DLD1 (cell line): ENCODE measurements around the gene SZT2.

Source experiments
- in situ Hi-C: cut with HindIII; loops from 2 replicates; pipeline ENCODE4 v1.10.0; 2017; ENCODE audit warnings: low sequenced_read_pairs

SZT2 gene

GRCh38 chr1:43386676-43387075 lies 3.0 kb upstream of the SZT2 start:
- in situ Hi-C loops = no loop called here

- in situ Hi-C loops = no loop called here
Observed at GRCh38 chr1:43387976-43388599, 1.6 kb upstream of the SZT2 start.

GRCh38 chr1:43388613-43389012 lies 1.1 kb upstream of the SZT2 start:
- in situ Hi-C loops = no loop called here

- in situ Hi-C loops = no loop called here
Observed at GRCh38 chr1:43392702-43393101, 3.0 kb downstream of the SZT2 start.

DNA sequence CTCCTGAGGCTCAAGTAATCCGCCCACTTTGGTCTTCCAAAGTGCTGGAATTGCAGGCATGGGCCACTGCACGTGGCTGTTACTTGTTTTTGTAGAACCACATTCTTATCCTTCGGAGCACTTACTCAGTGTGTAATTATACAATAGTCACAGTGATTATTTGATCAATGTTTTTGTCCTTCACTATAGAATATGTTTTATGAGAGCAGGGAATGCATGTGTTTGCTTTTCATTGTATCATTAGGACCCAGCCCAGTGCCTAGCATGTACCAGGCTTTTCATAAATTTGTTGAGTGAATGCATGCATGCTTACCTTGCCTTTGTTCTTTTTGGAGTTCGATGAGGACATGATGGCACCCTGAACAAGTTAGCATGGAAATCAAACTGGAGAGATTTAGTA lies 5.8 kb downstream of the SZT2 start:
- in situ Hi-C loops = no loop called here

GRCh38 chr1:43396059-43396458 lies 6.4 kb downstream of the SZT2 start:
- in situ Hi-C loops = no loop called here

- in situ Hi-C loops = no loop called here
Observed at GRCh38 chr1:43398227-43398626, 8.5 kb downstream of the SZT2 start.

DNA sequence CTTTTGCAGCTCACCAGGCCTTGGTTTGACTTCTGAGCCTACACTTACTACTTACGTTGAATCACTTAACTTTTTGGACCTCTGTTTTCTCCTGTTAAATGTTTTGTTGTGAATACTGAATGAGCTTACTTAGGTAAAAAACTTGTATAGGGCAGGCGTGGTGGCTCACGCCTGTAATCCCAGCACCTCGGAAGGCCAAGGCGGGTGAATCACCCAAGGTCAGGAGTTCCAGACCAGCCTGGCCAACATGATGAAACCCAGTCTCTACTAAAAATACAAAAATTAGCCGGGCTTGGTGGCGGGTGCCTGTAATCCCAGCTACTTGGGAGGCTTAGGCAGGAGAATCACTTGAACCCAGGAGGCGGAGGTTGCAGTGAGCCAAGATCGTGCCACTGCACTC lies 10.7 kb downstream of the SZT2 start:
- in situ Hi-C loops = loop anchor here (25.0 kb wide), 1 partner anchor 163 kb away; no protein-coding TSS in a partner anchor

GRCh38 chr1:43402089-43402865 lies 12.6 kb downstream of the SZT2 start:
- in situ Hi-C loops = loop anchor here (25.0 kb wide), 1 partner anchor 165 kb away; no protein-coding TSS in a partner anchor

- in situ Hi-C loops = loop anchor here (25.0 kb wide), 1 partner anchor 167 kb away; no protein-coding TSS in a partner anchor
Observed at GRCh38 chr1:43404353-43404752, 14.7 kb downstream of the SZT2 start.

DNA sequence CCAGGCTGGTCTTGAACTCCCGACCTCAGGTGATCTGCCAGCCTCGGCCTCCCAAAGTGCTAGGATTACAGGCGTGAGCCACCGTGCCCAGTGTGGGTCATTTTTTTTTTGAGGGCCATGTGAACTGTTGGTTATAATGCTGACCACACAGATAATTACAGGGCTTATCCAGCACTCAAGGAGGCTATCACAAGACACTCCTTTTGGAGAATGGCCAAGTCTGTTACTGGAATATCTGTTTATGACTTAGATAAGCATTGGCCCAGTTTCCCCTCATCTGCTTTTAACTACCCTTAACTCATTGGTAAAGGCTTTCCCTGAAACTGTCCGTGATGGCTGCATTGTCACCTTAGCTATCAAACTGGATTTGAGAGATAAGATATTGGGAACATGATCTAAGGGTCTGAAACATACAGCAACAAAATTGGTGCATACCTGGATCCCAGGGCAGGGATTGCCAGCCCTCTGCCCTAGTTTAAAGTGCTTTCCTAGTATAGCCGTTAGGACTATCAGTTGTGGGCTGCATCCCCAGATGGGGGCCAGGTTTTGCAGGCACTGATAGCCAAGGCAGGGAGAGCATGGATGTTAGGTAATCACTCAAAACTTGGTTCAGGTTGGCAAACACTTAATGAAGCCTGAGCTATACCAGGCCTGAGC lies 15.6 kb downstream of the SZT2 start:
- in situ Hi-C loops = loop anchor here (25.0 kb wide), 1 partner anchor 168 kb away; no protein-coding TSS in a partner anchor

DNA sequence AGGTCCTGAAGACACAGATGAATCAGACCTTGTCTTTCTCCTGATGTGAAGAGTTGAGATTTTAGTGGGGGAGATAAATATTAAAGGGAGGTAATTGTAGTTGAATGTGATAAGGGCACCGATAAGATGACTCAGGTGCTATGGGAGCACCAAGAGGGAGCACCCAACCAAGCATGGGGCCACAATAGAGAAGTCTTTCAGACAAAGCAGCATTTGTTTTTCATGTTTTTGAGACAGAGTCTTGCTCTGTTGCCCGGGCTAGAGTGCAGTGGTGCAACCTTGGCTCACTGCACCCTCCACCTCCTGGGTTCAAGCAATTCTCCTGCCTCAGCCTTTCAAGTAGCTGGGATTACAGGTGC lies 16.2 kb downstream of the SZT2 start:
- in situ Hi-C loops = loop anchor here (25.0 kb wide), 1 partner anchor 169 kb away; no protein-coding TSS in a partner anchor

DNA sequence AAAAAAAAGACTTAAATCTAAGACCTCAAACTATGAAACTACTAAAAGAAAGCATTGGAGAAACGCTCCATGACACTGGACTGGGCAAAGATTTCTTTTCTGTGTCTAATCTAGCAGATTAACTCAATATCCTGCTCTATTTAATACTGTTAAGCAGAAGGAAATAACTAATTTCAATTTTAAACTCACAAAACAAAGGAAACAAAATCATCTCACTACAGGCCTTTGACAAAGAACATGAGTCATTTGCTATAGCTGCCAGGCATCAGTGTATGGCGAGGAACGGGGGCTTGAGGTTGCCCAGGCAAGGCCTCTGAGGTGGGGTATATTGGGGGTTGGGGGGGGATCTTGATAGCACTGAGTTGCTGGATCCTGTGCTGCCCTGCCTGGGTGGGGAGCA lies 20.9 kb downstream of the SZT2 start:
- in situ Hi-C loops = loop anchor here (25.0 kb wide), 1 partner anchor 173 kb away; no protein-coding TSS in a partner anchor

GRCh38 chr1:43413426-43413825 lies 23.7 kb downstream of the SZT2 start:
- in situ Hi-C loops = loop anchor here (25.0 kb wide), 1 partner anchor 176 kb away; no protein-coding TSS in a partner anchor

- in situ Hi-C loops = loop anchor here (25.0 kb wide), 1 partner anchor 177 kb away; no protein-coding TSS in a partner anchor
Observed at GRCh38 chr1:43414634-43415223, 25.0 kb downstream of the SZT2 start.

GRCh38 chr1:43415901-43416300 lies 26.2 kb downstream of the SZT2 start:
- in situ Hi-C loops = loop anchor here (25.0 kb wide), 1 partner anchor 179 kb away; no protein-coding TSS in a partner anchor

GRCh38 chr1:43418858-43419257 lies 29.2 kb downstream of the SZT2 start:
- in situ Hi-C loops = loop anchor here (25.0 kb wide), 1 partner anchor 182 kb away; no protein-coding TSS in a partner anchor

GRCh38 chr1:43419627-43420425 lies 30.1 kb downstream of the SZT2 start:
- in situ Hi-C loops = loop anchor here (25.0 kb wide), 1 partner anchor 183 kb away; no protein-coding TSS in a partner anchor

DNA sequence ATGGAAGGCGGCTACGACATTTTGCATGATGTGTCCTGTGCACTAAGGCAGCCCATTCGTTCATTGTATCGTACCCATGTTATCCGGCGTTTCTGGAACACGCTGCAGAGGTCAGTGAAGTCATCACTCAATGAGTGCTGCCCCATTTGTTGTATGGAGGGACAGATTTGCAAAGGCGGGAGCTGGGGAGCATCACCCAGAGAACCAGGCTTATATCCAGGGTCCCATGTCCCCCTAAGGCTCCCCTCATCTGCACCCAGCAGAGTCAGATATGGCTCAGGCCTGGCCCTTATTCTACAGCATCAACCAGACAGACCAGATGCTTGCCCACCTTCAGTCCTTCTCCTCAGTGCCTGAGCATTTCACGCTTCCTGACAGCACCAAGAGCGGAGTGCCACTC lies 31.2 kb downstream of the SZT2 start:
- in situ Hi-C loops = loop anchor here (25.0 kb wide), 1 partner anchor 184 kb away; no protein-coding TSS in a partner anchor

- in situ Hi-C loops = loop anchor here (25.0 kb wide), 1 partner anchor 184 kb away; no protein-coding TSS in a partner anchor
Observed at GRCh38 chr1:43421396-43421795, 31.7 kb downstream of the SZT2 start.
